T1000 (cell line): Measurements from ENCODE around the gene OFD1.
"Not testable (repeated sequence)": the region's sequence is repeated elsewhere in the genome, so short reads cannot be mapped to it uniquely, and the experiment has no call there.

Experiments
- DNase-seq: peaks from one replicate; lab custom pipeline; 2025; ENCODE audit warnings: mixed read lengths; lab: John Stamatoyannopoulos, UW

The OFD1 gene

GRCh38 chrX:13702111-13702789 lies 32.3 kb upstream of the OFD1 start:
- no peak for DNase-seq

GRCh38 chrX:13703135-13703534 lies 31.4 kb upstream of the OFD1 start:
- no peak for DNase-seq

- DNase-seq, result no peak
Observed at GRCh38 chrX:13703589-13703988, 31.0 kb upstream of the OFD1 start.

- no peak for DNase-seq
Observed at GRCh38 chrX:13711141-13711540, 23.4 kb upstream of the OFD1 start.

GRCh38 chrX:13716455-13716854 lies 18.1 kb upstream of the OFD1 start:
- no peak for DNase-seq

- no peak for DNase-seq
Observed at GRCh38 chrX:13716905-13717304, 17.6 kb upstream of the OFD1 start.

- DNase-seq, result no peak
Observed at GRCh38 chrX:13717700-13718472, 16.7 kb upstream of the OFD1 start.

- no peak for DNase-seq
Observed at GRCh38 chrX:13719192-13719856, 15.2 kb upstream of the OFD1 start.

- DNase-seq, result no peak
Observed at GRCh38 chrX:13721371-13721770, 13.2 kb upstream of the OFD1 start.

- DNase-seq, result no peak
Observed at GRCh38 chrX:13721819-13722519, 12.6 kb upstream of the OFD1 start.

- DNase-seq, result not testable (repeated sequence)
Observed at GRCh38 chrX:13724878-13725277, 9.7 kb upstream of the OFD1 start.

- not testable (repeated sequence) for DNase-seq
Observed at GRCh38 chrX:13726583-13726982, 8.0 kb upstream of the OFD1 start.

- not testable (repeated sequence) for DNase-seq
Observed at GRCh38 chrX:13730523-13730922, 4.0 kb upstream of the OFD1 start.

GRCh38 chrX:13732246-13733067 lies 2.1 kb upstream of the OFD1 start:
- no peak for DNase-seq

GRCh38 chrX:13733506-13733905 lies 1.0 kb upstream of the OFD1 start:
- DNase-seq, result no peak

- no peak for DNase-seq
Observed at GRCh38 chrX:13741695-13742094, 7.1 kb downstream of the OFD1 start.

GRCh38 chrX:13742397-13743176 lies 8.0 kb downstream of the OFD1 start:
- DNase-seq, result no peak

GRCh38 chrX:13747836-13748235 lies 13.3 kb downstream of the OFD1 start:
- DNase-seq, result no peak

GRCh38 chrX:13748486-13748885 lies 13.9 kb downstream of the OFD1 start:
- no peak for DNase-seq

- no peak for DNase-seq
Observed at GRCh38 chrX:13750204-13750603, 15.7 kb downstream of the OFD1 start.

GRCh38 chrX:13750812-13751211 lies 16.3 kb downstream of the OFD1 start:
- no peak for DNase-seq
